Keratinocyte (primary cell): ENCODE results near the gene ERC2. TPM values are rescaled to one million over a fixed set of nuclear protein-coding genes. Genes with fewer than 3 reads are reported as not detected.

ENCODE experiments used
- DNase-seq: peaks from one replicate; pipeline ENCODE4 v3.0.0-alpha.2; 2011; ENCODE audit warnings: low read depth, missing footprints, low spot score
- FAIRE-seq: peaks from 2 replicates; lab custom pipeline; 2011; peaks lifted over from hg19 to GRCh38; lab: Jason Lieb, UNC
- H2AFZ ChIP-seq: 2 replicates; pipeline ENCODE4 v1.6.0; 2012; ENCODE audit warnings: low read length, control low read depth, inconsistent platforms; ENCODE audit not compliant: control insufficient read depth
- H3K27ac ChIP-seq: 2 replicates; pipeline ENCODE4 v1.5.1; 2011; ENCODE audit warnings: low read length; ENCODE audit not compliant: control insufficient read depth, insufficient read depth
- H3K27me3 ChIP-seq: 3 replicates; pipeline ENCODE4 v1.6.0; 2011; ENCODE audit warnings: low read length; ENCODE audit not compliant: control insufficient read depth, insufficient read depth; ENCODE audit errors: extremely low read depth
- H3K36me3 ChIP-seq, 2 experiments: 2 replicates in 1 of 2; 3 replicates in 1 of 2; pipeline ENCODE4 v1.5.1; 2011; ENCODE audit warnings: low read length in 2 of 2, mild to moderate bottlenecking in 1 of 2; ENCODE audit not compliant: control insufficient read depth in 2 of 2, insufficient read depth in 2 of 2; ENCODE audit errors: extremely low read depth in 1 of 2
- H3K4me1 ChIP-seq: 3 replicates; pipeline ENCODE4 v1.5.1; 2011; ENCODE audit warnings: low read length; ENCODE audit not compliant: control insufficient read depth, insufficient read depth; ENCODE audit errors: extremely low read depth
- H3K4me2 ChIP-seq: 3 replicates; pipeline ENCODE4 v1.6.0; 2011; ENCODE audit warnings: low read depth, low read length; ENCODE audit not compliant: control insufficient read depth, insufficient read depth; ENCODE audit errors: extremely low read depth
- H3K4me3 ChIP-seq, 3 experiments: fragments of 200-600 bp in 1 of 3; sonication (generic) in 1 of 3; 2 replicates in 2 of 3; 3 replicates in 1 of 3; pipeline ENCODE4 v1.5.1; 2011 to 2016; ENCODE audit warnings: low read length in 3 of 3, mild to moderate bottlenecking in 3 of 3, control low read depth in 2 of 3, inconsistent platforms in 1 of 3, low read depth in 1 of 3, mixed read lengths in 1 of 3, mixed run types in 1 of 3, moderate library complexity in 1 of 3; ENCODE audit not compliant: control insufficient read depth in 2 of 3, insufficient read depth in 2 of 3; ENCODE audit errors: extremely low read depth in 1 of 3
- H3K79me2 ChIP-seq: 2 replicates; pipeline ENCODE4 v1.6.0; 2012; ENCODE audit warnings: low read length; ENCODE audit not compliant: control insufficient read depth, insufficient read depth
- H3K9ac ChIP-seq: 3 replicates; pipeline ENCODE4 v1.6.0; 2011; ENCODE audit warnings: low read length; ENCODE audit not compliant: control insufficient read depth, insufficient read depth; ENCODE audit errors: extremely low read depth
- H3K9me1 ChIP-seq: 3 replicates; pipeline ENCODE4 v1.6.0; 2011; ENCODE audit warnings: low read length; ENCODE audit not compliant: control insufficient read depth, insufficient read depth; ENCODE audit errors: extremely low read depth
- H3K9me3 ChIP-seq: 2 replicates; pipeline ENCODE4 v1.5.1; 2012; ENCODE audit warnings: low read depth, low read length; ENCODE audit not compliant: control insufficient read depth
- H4K20me1 ChIP-seq: 3 replicates; pipeline ENCODE4 v1.6.0; 2011; ENCODE audit warnings: low read length; ENCODE audit not compliant: control insufficient read depth, insufficient read depth; ENCODE audit errors: extremely low read depth
- CTCF ChIP-seq, 3 experiments: IDR thresholded peaks in 1 of 3; conservative IDR thresholded peaks in 1 of 3; optimal IDR thresholded peaks in 1 of 3; 2 replicates in 2 of 3; 3 replicates in 1 of 3; pipeline versions ENCODE3 to v1.5.1; 2011; ENCODE audit warnings: low read length in 3 of 3, mild to moderate bottlenecking in 3 of 3, moderate library complexity in 2 of 3, control low read depth in 1 of 3, inconsistent platforms in 1 of 3; ENCODE audit not compliant: insufficient read depth in 2 of 3; ENCODE audit errors: extremely low read depth in 1 of 3
- EZH2 ChIP-seq: IDR thresholded peaks from one replicate; pipeline ENCODE4 v1.6.1; 2012; ENCODE audit warnings: inconsistent platforms, mild to moderate bottlenecking, low read length, moderate library complexity
- dilution Hi-C: fragments of 300-500 bp; cut with MboI; formaldehyde crosslinking; loops from one replicate; pipeline ENCODE4 v1.7.0; 2020; ENCODE audit warnings: low sequenced_read_pairs; ENCODE audit not compliant: extremely low pct_ligation_motif_present
- polyA plus RNA-seq, 5 experiments: library from polyadenylated mRNA; depleted of rRNA in 3 of 5; stranded (reverse) in 3 of 5; stranded (forward) in 1 of 5; unstranded in 1 of 5; fragments of >200 nt; gene quantifications; 1 replicate in 1 of 5; 2 replicates in 3 of 5; 3 replicates in 1 of 5; pipeline versions ENCODE4 v1.2.1 to v1.2.3, GENCODE V29; 2011 to 2012; ENCODE audit warnings: missing spikeins in 2 of 5, low read depth in 1 of 5, low replicate concordance in 1 of 5

Gene ERC2
- polyA plus RNA-seq, 1 donor (not counting 4 experiments of a cell fraction or from before 2014, with no cell fraction given) = 0.08 TPM

GRCh38 chr3:55621026-55621422 is 847.2 kb downstream of the ERC2 start:
- H3K4me2 ChIP-seq = no peak overlapping the region
- H3K4me1 ChIP-seq = peaks cover 53% of the 10 kb centered on the region
- TF ChIP-seq EZH2 (no peak), CTCF (optimal IDR thresholded peaks at IDR 0.05 in 1 of 3, IDR thresholded peaks at IDR 0.05 in 1 of 3, conservative IDR thresholded peaks at IDR 0.05 in 1 of 3; ENCODE audit: extremely low read depth in 1 of 3, insufficient read depth in 2 of 3, low read length in 3 of 3) (no peak)
- no peak for FAIRE-seq
- no peaks in the 10 kb centered on the region for H3K79me2 ChIP-seq
- no peaks in the 10 kb centered on the region for H3K9me1 ChIP-seq
- H3K27me3 ChIP-seq = no peaks in the 10 kb centered on the region
- no peaks in the 10 kb centered on the region for H3K36me3 ChIP-seq
- no peak overlapping the region for H3K9ac ChIP-seq
- H3K27ac ChIP-seq = peak overlapping the region; percentile 73
- dilution Hi-C loops = no loop called here
- H3K9me3 ChIP-seq = no peaks in the 10 kb centered on the region
- no peak overlapping the region for H3K4me3 ChIP-seq
- DNase-seq = no peak
- no peak overlapping the region for H2AFZ ChIP-seq
- H4K20me1 ChIP-seq = no peaks in the 10 kb centered on the region

GRCh38 chr3:55620351-55621025 is 847.8 kb downstream of the ERC2 start:
- H3K9me3 ChIP-seq = no peaks in the 10 kb centered on the region
- H4K20me1 ChIP-seq = no peaks in the 10 kb centered on the region
- H3K4me1 ChIP-seq = peaks cover 58% of the 10 kb centered on the region
- dilution Hi-C loops = no loop called here
- H2AFZ ChIP-seq = peak overlapping the region; percentile 36
- H3K27ac ChIP-seq = peak overlapping the region; percentile 73
- FAIRE-seq (peak; percentile 73), DNase-seq (peak; percentile 42)
- H3K79me2 ChIP-seq = no peaks in the 10 kb centered on the region
- no peaks in the 10 kb centered on the region for H3K36me3 ChIP-seq
- H3K4me2 ChIP-seq = peak overlapping the region; percentile 9
- H3K9ac ChIP-seq = peak overlapping the region; percentile 28
- no peaks in the 10 kb centered on the region for H3K9me1 ChIP-seq
- no peak overlapping the region for H3K4me3 ChIP-seq
- no peaks in the 10 kb centered on the region for H3K27me3 ChIP-seq
- no peak for TF ChIP-seq CTCF (optimal IDR thresholded peaks at IDR 0.05 in 1 of 3, IDR thresholded peaks at IDR 0.05 in 1 of 3, conservative IDR thresholded peaks at IDR 0.05 in 1 of 3; ENCODE audit: extremely low read depth in 1 of 3, insufficient read depth in 2 of 3, low read length in 3 of 3)
